Erythroblast (primary cell): ENCODE data around the gene SZRD1.

Experiments used
- GATA1 ChIP-seq: IDR thresholded peaks from 2 replicates; pipeline ENCODE4 v1.6.1; 2011; ENCODE audit warnings: low read depth, mild to moderate bottlenecking, control low read depth, low read length, moderate library complexity
- POLR2A ChIP-seq: IDR thresholded peaks from 2 replicates; pipeline ENCODE4 v1.6.1; 2011; ENCODE audit warnings: mild to moderate bottlenecking, low read length

DNA sequence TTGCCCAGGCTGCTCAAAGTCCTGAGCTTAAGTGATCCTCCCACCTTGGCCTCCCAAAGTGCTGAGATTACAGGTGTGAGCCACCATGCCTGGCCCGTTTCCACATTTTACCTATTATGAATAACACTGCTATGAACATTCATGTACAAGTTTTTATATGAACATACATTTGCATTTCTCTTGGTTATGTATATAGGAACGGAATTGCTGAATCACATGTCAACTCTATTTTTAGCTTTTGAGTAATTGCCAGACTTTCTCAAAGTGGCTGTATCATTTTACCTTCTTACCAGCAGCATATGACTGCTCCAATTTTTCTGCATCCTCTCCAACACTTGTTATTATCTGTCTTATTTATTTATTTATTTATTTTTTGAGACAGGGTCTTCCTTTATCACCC is 67.5 kb downstream of the SZRD1 start:
- TF ChIP-seq POLR2A (no peak), GATA1 (no peak)
